Activated naive CD8-positive, alpha-beta T cell (primary cell): ENCODE measurements around the gene SORCS2.

Experiments used
- H3K27ac Mint-ChIP-seq: one replicate; pipeline ENCODE4 v1.8.0; 2021; ENCODE audit warnings: mixed read lengths
- H3K27me3 Mint-ChIP-seq: one replicate; pipeline ENCODE4 v1.8.0; 2021; ENCODE audit warnings: mixed read lengths
- H3K36me3 Mint-ChIP-seq: one replicate; pipeline ENCODE4 v1.8.0; 2021; ENCODE audit warnings: mixed read lengths
- H3K4me1 Mint-ChIP-seq: one replicate; pipeline ENCODE4 v1.8.0; 2021; ENCODE audit warnings: low read depth, mixed read lengths
- H3K4me3 Mint-ChIP-seq: one replicate; pipeline ENCODE4 v1.8.0; 2021; ENCODE audit warnings: mild to moderate bottlenecking, mixed read lengths
- H3K9me3 Mint-ChIP-seq: one replicate; pipeline ENCODE4 v1.8.0; 2021; ENCODE audit warnings: low read depth, mixed read lengths

The SORCS2 gene

DNA sequence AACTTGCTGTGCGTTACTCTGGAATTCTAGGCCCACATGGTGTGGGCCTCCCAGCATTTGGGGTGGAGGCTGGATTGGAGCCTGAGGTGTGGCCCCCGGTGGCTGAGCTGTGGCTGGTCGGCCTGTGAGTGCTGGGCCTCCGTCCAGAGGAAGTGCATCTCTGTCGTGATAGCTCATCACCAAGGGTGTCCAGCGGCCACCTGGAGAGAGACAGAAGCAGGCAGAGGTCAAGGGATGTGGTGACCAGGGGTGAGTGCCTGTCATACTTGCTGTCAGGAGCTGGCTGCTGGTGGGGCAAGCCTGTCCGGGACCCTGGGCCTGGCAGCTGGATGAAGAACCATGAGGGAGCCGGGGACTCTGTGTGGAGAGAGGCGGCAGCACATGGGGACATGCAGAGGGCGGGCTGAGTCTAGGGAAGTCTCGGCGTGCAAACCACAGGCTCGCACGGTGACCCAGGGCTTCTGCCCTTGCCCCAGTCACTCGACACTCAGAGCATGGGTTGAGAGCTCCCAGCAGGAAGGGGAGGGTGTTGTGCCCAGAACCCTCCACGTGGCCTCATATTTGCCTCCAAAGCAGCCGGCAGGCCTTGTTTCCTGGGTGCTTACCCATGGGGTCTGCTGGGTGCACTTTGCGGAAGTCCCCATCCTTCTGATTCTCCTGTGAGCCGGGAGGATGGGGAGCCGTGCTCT, 6.2 kb downstream of the SORCS2 start:
- H3K9me3 Mint-ChIP-seq, result no peaks in the 10 kb centered on the region
- H3K36me3 Mint-ChIP-seq, result no peaks in the 10 kb centered on the region
- no peak overlapping the region for H3K27ac Mint-ChIP-seq
- H3K27me3 Mint-ChIP-seq, result peaks cover 20% of the 10 kb centered on the region
- no peak overlapping the region for H3K4me3 Mint-ChIP-seq
- H3K4me1 Mint-ChIP-seq, result no peaks in the 10 kb centered on the region

DNA sequence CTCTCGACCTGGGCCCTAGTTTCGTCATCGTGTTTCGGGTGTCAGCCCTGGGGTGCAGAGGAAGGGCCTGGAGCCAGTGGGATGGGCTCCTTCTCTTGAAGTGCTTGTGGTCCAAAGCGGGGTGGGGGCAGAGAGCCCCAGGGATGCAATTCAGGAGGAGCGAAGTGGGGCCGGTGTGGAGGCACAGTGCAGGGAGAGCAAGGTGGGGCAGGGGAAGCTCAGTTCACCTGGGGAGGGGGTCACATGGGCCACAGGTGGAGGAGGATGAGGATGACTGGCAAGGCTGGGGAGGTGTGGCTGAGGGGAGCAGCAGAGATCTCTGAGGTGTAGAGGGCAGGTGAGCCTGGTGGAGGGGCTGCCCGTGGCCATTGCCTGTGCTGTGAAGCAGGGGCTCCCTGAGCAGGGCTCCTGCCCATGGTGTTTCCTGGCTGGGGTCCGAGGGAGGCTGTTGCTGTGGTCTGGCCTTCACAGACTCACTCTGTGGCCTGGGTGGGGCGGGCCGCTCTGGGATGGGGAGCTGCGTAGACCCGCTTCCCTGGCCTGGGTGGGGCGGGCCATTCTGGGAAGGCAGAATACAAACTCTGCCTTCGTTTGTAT, 6.9 kb downstream of the SORCS2 start:
- Mint-ChIP-seq H3K4me3 (no peak overlapping the region), H3K27me3 (peaks cover 19% of the 10 kb centered on the region), H3K27ac (no peak overlapping the region), H3K4me1 (no peaks in the 10 kb centered on the region), H3K36me3 (no peaks in the 10 kb centered on the region), H3K9me3 (no peaks in the 10 kb centered on the region)

DNA sequence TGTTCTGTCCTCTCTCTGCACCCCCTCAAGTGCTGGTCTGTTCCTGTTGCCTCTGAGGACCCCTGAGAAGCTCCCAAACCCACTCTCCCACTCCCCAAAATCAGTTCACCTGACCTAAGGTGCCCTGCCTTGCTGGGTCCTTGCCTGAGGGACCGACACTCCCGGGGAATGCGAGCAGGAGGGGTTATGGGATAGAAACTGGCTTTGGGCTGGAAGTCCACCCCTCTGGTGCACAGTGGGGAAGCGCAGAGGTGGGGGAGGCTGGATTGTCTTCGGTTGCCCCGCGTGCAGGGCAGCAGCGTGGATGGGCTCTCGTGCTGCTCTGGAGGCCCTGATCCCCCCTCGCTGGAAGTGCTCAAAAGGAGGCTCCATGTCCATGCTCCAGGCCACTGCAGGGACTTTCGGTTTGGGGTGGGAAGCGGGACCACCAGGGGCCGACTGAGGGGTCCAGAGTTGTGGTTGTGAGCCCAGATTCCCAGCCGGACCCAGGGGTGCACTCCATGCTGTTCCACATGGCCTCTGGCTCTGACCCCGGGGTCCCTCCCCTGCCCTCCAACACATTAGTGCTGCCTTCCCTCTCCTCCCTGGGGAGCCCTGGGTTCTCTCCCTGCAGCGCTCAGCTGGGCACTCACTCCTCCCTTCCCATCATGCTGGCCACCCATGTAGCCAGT, 7.6 kb downstream of the SORCS2 start:
- Mint-ChIP-seq H3K27me3 (peaks cover 17% of the 10 kb centered on the region), H3K27ac (no peak overlapping the region), H3K4me3 (no peak overlapping the region), H3K36me3 (no peaks in the 10 kb centered on the region), H3K9me3 (no peaks in the 10 kb centered on the region), H3K4me1 (no peaks in the 10 kb centered on the region)

DNA sequence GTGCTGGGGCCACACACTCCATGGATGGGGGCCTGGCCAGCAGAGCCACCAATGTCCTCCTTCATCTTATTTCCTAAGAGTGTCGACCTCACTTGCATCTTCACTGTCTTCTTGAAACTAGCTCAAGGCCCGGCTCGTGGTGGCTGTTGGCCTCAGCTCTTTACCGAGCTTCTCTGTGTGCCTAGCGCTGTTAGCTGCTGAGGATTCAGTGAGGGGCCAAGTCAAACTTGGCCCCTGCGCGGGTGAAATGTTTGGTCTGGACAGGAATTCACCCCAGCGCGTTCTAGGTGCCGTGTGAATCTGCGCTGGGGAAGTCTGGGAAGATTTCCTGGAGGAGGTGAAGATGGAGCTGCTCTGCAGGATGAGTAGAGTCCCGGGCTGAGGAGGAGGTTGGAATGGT, 8.5 kb downstream of the SORCS2 start:
- Mint-ChIP-seq H3K4me1 (no peaks in the 10 kb centered on the region), H3K36me3 (no peaks in the 10 kb centered on the region), H3K27me3 (peaks cover 18% of the 10 kb centered on the region), H3K9me3 (no peaks in the 10 kb centered on the region), H3K27ac (no peak overlapping the region), H3K4me3 (no peak overlapping the region)

DNA sequence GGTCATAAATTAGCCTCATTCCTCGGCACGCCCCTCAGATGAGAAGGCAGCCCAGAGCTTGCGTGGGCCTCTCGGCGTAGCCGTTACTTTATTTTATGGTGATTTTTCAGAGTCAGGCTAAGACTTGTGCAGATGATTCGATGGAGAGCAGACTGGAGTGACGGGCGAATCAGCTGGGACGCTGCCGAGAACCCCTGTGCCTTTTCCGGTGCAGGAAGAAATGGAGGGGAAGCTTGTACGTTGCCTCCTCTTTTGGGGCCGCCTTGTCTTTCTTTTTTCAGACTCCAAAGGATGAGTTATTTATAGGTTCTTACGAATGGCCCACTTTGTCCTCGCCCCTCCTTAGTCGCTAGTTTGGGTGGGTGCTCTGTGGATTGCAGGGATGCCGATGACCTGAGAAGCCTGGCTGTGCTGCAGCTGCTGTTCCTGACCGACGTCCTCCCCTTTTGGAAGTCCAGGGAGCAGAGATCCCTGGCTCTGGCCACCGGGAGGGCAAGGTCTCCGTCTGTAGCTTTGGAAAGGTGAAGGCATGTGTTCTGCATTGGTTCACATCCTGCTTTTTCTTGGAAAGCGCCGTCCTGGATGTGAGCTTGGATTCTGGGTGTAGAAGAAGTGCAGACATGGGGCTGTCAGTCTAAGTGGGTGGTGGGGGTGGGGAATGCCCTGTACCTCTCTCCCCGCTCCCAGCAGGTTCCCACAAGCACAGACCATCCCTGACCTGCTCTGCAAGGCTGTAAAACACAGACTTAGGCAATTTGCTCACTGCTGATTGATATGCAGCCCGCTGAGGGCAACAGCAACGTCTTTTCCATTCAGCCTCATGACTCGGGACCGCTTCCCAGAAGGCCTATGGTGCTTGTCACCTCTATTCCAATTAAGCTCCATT, 9.3 kb downstream of the SORCS2 start:
- no peak overlapping the region for H3K4me3 Mint-ChIP-seq
- peaks cover 15% of the 10 kb centered on the region for H3K27me3 Mint-ChIP-seq
- no peaks in the 10 kb centered on the region for H3K9me3 Mint-ChIP-seq
- no peaks in the 10 kb centered on the region for H3K36me3 Mint-ChIP-seq
- H3K27ac Mint-ChIP-seq, result no peak overlapping the region
- no peaks in the 10 kb centered on the region for H3K4me1 Mint-ChIP-seq

DNA sequence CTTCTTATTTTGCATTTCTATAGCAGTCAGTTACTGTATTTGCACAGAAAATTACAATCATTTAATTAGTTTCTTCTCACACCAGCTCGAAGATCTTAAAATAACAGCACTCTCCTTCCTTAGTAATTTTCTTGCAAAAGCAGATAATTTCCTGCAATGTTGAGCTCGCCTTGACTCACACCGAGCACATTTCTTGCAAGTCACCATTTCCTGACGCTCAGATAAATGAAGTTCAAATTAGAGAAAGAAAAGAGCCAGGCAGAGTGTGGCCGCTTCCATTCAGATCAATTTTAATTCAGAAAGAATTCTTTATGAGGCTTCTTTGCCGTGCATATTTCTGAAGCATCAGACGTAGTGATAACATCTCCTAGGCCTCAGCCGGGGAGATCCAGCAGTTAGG, 10.1 kb downstream of the SORCS2 start:
- Mint-ChIP-seq H3K36me3 (no peaks in the 10 kb centered on the region), H3K4me3 (no peak overlapping the region), H3K27me3 (peaks cover 10% of the 10 kb centered on the region), H3K27ac (no peak overlapping the region), H3K4me1 (no peaks in the 10 kb centered on the region), H3K9me3 (no peaks in the 10 kb centered on the region)

DNA sequence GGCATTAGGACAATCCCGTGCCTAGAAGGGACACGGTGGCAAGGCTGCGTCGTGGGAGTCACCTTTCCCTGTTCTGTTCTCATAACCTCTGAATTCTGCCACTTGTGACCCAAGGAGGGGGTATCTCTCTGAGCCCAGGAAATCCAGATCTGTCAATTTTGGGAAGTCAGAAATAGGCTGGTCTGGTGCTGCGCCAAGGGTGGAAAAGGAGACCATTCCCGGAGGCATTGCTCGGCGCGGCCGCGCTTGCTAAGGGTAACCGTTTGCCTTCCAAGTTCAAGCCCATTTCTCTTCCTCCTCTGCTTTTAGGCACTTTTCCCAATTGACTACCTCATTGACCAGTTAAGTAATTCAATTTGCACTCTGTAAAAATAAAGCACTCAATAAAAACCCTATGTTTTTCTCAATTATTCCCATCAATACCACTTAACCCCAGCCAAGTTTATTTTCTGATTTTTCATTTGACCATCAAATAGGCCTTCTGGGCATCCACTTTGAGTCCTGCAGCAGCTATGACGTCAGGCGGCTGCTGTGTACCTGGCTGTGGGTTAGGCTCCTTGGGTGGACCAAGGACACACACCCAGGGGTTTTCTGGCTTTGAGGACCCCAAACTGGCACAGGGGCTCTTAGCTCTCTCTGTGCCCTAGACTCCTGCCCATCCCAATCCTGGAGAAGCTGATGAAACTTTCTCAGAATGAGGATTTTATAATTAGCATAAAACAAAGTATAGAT, 12.5 kb downstream of the SORCS2 start:
- no peak overlapping the region for H3K4me3 Mint-ChIP-seq
- H3K9me3 Mint-ChIP-seq, result no peaks in the 10 kb centered on the region
- no peaks in the 10 kb centered on the region for H3K36me3 Mint-ChIP-seq
- no peak overlapping the region for H3K27ac Mint-ChIP-seq
- H3K4me1 Mint-ChIP-seq, result no peaks in the 10 kb centered on the region
- H3K27me3 Mint-ChIP-seq, result peaks cover 4% of the 10 kb centered on the region

DNA sequence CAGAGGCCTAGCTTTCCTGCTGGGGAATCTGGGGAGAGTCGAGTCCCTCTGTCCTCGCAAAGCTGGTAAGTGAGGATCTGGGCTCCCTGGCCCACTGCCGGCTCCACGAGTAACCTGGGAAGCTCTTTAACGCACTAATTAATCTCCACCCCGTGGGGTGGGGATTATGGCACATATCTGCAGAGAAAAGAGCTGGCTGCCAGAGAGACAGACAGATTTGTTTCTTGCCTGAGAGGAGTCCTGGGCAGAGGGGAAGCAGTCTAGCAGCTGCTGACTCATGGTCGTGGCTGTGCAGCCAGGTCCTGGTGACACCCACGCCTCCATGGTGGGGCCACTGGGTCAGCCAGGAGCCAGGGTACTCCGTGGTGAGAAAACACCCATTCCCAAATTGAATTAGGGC, 14.0 kb downstream of the SORCS2 start:
- Mint-ChIP-seq H3K27me3 (peaks cover 6% of the 10 kb centered on the region), H3K4me3 (no peak overlapping the region), H3K36me3 (no peaks in the 10 kb centered on the region), H3K9me3 (no peaks in the 10 kb centered on the region), H3K27ac (no peak overlapping the region), H3K4me1 (no peaks in the 10 kb centered on the region)

DNA sequence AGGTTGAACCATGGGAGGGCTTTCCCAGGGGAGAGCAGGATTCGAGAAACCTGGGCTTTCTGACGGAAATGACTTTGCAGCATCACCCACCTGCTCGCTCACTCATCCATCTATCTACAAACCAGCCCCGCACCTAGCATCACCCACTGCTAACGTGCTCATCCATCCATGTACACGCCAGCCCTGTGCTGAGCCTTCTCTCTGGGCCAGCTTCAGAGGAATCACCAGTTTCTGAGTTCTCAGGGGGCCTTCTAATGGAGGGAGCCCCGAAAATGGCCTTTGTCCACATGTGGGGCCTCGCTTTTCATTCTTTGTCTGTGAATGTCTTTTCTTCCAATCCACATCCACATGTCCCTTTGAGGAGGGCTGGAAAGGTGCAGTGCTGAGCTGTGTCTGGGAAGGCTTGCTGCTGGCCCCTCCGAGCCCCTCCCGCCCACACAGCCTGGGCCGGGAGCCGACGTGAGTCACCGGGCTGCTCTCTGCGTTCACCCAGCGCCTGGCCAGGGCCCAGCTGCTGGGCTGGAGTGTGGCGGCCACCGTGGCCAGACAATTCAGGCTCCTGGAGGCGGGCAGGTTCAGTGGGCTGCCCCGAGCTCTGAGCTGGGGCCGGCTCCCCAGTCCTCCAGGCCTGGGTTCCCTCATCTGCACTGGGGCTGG, 14.7 kb downstream of the SORCS2 start:
- Mint-ChIP-seq H3K36me3 (no peaks in the 10 kb centered on the region), H3K27ac (no peak overlapping the region), H3K4me1 (no peaks in the 10 kb centered on the region), H3K9me3 (no peaks in the 10 kb centered on the region), H3K4me3 (no peak overlapping the region), H3K27me3 (peaks cover 6% of the 10 kb centered on the region)

DNA sequence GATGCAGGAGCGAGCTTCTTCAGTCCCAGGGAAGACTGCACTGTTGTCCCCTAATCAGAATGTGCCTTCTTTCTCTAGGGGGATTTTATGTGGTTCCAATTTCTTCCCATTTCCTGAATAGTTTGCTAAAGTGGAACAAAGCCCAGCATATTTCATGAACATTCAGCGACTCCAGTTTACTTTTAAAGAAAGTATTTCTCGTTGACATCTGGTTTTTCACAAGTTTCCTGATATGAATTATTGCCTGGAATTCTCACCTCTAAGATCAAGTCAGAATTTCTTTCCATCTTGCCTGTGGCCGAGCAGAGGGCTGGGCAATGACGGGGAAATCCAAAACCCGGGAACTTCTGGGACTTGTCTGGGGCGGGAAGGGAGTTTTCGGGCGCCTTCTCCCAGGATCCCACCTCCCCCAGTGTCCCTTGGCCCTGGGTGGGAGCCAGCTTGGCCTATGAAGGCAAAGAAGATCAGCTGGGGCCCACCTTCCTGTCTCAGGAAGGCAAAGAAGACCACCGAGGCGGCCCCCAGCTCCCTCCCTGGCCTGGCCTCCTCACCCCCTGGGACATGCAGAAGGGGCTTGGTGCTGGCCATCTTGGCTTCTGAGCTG, 15.4 kb downstream of the SORCS2 start:
- Mint-ChIP-seq H3K27ac (no peak overlapping the region), H3K4me3 (no peak overlapping the region), H3K36me3 (no peaks in the 10 kb centered on the region), H3K27me3 (peaks cover 6% of the 10 kb centered on the region), H3K9me3 (no peaks in the 10 kb centered on the region), H3K4me1 (no peaks in the 10 kb centered on the region)

DNA sequence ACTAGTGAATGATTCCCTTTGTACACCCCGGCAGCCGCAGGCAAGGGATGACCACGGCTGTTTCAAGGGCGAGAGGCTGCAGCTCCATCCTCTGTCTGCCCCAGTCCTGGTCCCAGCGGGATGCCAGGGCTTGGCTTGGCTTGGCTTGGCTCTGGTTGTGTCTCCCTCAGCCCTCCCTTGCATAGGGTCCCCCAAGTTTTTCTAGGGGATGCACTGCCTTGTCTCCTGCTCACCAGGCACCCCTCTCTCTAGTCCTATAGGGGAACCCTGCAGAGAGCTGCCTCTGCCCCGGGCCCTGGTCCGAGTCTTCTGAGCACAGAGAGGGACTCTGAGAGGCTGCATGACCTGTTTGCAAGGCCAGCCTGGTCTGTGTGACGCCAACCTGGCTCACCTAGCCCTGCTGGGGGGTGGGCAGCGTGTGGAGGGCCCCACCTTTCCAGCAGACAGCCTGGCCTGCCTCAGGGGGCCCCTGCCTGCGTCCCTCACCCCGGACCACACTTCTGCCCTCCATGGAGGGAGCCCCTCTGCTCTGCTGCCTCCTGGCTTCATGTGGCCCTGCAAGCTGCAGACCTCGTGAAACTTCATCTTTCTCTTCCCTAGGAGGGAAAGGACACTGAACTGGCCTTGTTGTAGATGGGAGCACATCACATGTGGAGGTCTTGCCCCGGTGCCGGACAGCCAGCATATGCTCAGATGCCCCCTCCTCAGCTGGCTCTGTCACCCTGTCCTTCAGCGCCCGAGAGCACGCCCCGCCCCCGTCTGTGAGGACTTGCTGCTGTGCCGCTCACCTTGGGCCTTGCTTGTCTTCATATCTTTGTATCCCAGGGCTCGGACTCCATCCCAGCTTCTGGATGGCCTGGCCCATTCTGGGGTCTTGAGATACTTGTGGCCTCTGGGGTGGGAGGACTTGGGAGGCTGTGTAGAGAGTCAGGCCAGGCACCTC, 16.4 kb downstream of the SORCS2 start:
- H3K4me3 Mint-ChIP-seq, result no peak overlapping the region
- H3K27me3 Mint-ChIP-seq, result peaks cover 6% of the 10 kb centered on the region
- H3K4me1 Mint-ChIP-seq, result no peaks in the 10 kb centered on the region
- H3K36me3 Mint-ChIP-seq, result no peaks in the 10 kb centered on the region
- no peak overlapping the region for H3K27ac Mint-ChIP-seq
- no peaks in the 10 kb centered on the region for H3K9me3 Mint-ChIP-seq

DNA sequence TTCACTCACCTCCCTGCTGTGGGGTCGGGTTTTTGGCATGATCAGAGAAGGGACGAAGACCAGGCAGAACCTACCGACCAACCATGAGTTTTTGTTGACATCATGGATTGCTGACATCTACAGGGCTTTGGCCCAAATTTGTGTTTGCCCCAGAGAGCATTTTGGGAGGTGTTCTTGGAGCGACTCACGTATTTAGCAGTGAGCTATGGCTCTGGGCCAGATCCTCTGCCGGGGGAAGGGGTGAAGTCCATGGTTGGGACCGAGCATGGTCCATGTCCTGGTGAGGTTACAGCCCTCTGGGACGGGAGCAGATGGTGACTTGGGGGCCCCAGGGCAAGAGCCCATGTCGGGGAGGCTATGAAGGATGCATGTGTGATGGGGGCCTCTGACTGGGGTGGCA, 17.4 kb downstream of the SORCS2 start:
- no peak overlapping the region for H3K27ac Mint-ChIP-seq
- no peak overlapping the region for H3K4me3 Mint-ChIP-seq
- no peaks in the 10 kb centered on the region for H3K9me3 Mint-ChIP-seq
- H3K4me1 Mint-ChIP-seq, result no peaks in the 10 kb centered on the region
- H3K27me3 Mint-ChIP-seq, result peaks cover 6% of the 10 kb centered on the region
- no peaks in the 10 kb centered on the region for H3K36me3 Mint-ChIP-seq

DNA sequence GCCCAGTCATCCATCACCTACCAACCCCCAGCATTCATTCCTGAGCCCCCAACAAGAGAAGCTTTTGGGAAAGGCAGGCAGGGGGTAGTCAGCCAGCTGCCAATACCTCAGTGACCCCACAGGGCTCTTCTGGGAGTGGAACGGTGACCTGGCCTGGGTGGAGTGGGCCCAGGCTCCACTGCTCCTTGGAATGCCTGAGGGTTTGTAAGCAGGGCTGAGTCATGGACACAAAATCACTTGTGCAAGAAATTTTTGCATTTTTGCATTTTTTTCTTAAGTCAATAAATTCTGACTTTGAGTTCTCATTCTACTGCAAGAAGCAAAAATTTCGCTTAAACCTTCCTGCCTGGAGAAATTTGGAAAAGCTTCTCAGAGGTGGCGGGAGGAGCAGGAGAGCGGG, 18.5 kb downstream of the SORCS2 start:
- Mint-ChIP-seq H3K27me3 (peaks cover 2% of the 10 kb centered on the region), H3K4me3 (no peak overlapping the region), H3K4me1 (no peaks in the 10 kb centered on the region), H3K9me3 (no peaks in the 10 kb centered on the region), H3K27ac (no peak overlapping the region), H3K36me3 (no peaks in the 10 kb centered on the region)
